Measurements from ENCODE around the gene DCC. TPM values are rescaled to one million over a fixed set of nuclear protein-coding genes. Genes with fewer than 3 reads are reported as not detected.

DCC gene
- total and polyA plus RNA-seq, 2 of the 8 experiments (the other 6 are each of a cell fraction or from before 2014, with no cell fraction given) = 0.14 to 1.4 TPM

DNA sequence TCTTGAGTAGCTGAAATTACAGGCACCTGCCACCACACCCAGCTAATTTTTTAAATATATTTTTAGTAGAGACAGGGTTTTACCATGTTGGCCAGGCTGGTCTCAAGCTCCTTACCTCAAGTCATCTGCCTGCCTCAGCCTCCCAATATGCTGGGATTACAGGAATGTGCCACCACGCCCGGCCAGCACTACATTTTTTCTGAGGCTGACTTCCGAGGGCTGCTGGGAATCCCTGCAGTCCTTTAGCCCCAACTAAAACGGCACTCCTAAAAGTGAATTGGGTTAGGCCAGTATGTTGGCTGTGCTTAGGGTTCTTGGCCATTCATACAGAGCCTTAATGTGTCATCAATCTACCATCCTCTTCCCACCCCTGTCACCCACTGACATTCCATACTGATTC, 375.4 kb downstream of the DCC start (continued):
- TF ChIP-seq, protein P1, sequence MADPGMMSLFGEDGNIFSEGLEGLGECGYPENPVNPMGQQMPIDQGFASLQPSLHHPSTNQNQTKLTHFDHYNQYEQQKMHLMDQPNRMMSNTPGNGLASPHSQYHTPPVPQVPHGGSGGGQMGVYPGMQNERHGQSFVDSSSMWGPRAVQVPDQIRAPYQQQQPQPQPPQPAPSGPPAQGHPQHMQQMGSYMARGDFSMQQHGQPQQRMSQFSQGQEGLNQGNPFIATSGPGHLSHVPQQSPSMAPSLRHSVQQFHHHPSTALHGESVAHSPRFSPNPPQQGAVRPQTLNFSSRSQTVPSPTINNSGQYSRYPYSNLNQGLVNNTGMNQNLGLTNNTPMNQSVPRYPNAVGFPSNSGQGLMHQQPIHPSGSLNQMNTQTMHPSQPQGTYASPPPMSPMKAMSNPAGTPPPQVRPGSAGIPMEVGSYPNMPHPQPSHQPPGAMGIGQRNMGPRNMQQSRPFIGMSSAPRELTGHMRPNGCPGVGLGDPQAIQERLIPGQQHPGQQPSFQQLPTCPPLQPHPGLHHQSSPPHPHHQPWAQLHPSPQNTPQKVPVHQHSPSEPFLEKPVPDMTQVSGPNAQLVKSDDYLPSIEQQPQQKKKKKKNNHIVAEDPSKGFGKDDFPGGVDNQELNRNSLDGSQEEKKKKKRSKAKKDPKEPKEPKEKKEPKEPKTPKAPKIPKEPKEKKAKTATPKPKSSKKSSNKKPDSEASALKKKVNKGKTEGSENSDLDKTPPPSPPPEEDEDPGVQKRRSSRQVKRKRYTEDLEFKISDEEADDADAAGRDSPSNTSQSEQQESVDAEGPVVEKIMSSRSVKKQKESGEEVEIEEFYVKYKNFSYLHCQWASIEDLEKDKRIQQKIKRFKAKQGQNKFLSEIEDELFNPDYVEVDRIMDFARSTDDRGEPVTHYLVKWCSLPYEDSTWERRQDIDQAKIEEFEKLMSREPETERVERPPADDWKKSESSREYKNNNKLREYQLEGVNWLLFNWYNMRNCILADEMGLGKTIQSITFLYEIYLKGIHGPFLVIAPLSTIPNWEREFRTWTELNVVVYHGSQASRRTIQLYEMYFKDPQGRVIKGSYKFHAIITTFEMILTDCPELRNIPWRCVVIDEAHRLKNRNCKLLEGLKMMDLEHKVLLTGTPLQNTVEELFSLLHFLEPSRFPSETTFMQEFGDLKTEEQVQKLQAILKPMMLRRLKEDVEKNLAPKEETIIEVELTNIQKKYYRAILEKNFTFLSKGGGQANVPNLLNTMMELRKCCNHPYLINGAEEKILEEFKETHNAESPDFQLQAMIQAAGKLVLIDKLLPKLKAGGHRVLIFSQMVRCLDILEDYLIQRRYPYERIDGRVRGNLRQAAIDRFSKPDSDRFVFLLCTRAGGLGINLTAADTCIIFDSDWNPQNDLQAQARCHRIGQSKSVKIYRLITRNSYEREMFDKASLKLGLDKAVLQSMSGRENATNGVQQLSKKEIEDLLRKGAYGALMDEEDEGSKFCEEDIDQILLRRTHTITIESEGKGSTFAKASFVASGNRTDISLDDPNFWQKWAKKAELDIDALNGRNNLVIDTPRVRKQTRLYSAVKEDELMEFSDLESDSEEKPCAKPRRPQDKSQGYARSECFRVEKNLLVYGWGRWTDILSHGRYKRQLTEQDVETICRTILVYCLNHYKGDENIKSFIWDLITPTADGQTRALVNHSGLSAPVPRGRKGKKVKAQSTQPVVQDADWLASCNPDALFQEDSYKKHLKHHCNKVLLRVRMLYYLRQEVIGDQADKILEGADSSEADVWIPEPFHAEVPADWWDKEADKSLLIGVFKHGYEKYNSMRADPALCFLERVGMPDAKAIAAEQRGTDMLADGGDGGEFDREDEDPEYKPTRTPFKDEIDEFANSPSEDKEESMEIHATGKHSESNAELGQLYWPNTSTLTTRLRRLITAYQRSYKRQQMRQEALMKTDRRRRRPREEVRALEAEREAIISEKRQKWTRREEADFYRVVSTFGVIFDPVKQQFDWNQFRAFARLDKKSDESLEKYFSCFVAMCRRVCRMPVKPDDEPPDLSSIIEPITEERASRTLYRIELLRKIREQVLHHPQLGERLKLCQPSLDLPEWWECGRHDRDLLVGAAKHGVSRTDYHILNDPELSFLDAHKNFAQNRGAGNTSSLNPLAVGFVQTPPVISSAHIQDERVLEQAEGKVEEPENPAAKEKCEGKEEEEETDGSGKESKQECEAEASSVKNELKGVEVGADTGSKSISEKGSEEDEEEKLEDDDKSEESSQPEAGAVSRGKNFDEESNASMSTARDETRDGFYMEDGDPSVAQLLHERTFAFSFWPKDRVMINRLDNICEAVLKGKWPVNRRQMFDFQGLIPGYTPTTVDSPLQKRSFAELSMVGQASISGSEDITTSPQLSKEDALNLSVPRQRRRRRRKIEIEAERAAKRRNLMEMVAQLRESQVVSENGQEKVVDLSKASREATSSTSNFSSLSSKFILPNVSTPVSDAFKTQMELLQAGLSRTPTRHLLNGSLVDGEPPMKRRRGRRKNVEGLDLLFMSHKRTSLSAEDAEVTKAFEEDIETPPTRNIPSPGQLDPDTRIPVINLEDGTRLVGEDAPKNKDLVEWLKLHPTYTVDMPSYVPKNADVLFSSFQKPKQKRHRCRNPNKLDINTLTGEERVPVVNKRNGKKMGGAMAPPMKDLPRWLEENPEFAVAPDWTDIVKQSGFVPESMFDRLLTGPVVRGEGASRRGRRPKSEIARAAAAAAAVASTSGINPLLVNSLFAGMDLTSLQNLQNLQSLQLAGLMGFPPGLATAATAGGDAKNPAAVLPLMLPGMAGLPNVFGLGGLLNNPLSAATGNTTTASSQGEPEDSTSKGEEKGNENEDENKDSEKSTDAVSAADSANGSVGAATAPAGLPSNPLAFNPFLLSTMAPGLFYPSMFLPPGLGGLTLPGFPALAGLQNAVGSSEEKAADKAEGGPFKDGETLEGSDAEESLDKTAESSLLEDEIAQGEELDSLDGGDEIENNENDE (IDR thresholded peaks at IDR 0.05; ENCODE audit: insufficient replicate concordance, low read length) = no peak
- TF ChIP-seq TAF1 (IDR thresholded peaks at IDR 0.05; ENCODE audit: low read depth, low read length) (no peak), GTF2F1 (IDR thresholded peaks at IDR 0.05; ENCODE audit: borderline replicate concordance, low read depth, low read length) (no peak), POU5F1 (IDR thresholded peaks at IDR 0.05; ENCODE audit: low read depth, low read length) (no peak), HDAC6 (IDR thresholded peaks at IDR 0.05; ENCODE audit: low read depth, low read length) (no peak)

All from H1 (cell line).